ENCODE results near the gene LHFPL2.
"Not testable (repeated sequence)": the region's sequence is repeated elsewhere in the genome, so short reads cannot be mapped to it uniquely, and the experiment has no call there.

Gene LHFPL2

GRCh38 chr5:78666975-78667374 lies 18.4 kb upstream of the LHFPL2 start:
- in situ Hi-C loops (cut with MboI; ENCODE audit: low sequenced_read_pairs) = not testable (repeated sequence)

GRCh38 chr5:78666041-78666444 lies 17.5 kb upstream of the LHFPL2 start:
- in situ Hi-C loops (cut with MboI; ENCODE audit: low sequenced_read_pairs) = no loop called here

- in situ Hi-C loops (cut with MboI; ENCODE audit: low sequenced_read_pairs) = no loop called here
These were observed 17.0 kb upstream of the LHFPL2 start for GRCh38 chr5:78665534-78665933.

- in situ Hi-C loops (cut with MboI; ENCODE audit: low sequenced_read_pairs) = no loop called here
These were observed 13.8 kb upstream of the LHFPL2 start for GRCh38 chr5:78662323-78662722.

GRCh38 chr5:78661691-78662090 lies 13.1 kb upstream of the LHFPL2 start:
- in situ Hi-C loops (cut with MboI; ENCODE audit: low sequenced_read_pairs) = no loop called here

GRCh38 chr5:78661044-78661443 lies 12.5 kb upstream of the LHFPL2 start:
- in situ Hi-C loops (cut with MboI; ENCODE audit: low sequenced_read_pairs) = no loop called here

- in situ Hi-C loops (cut with MboI; ENCODE audit: low sequenced_read_pairs) = no loop called here
These were observed 11.8 kb upstream of the LHFPL2 start for GRCh38 chr5:78660401-78660800.

- in situ Hi-C loops (cut with MboI; ENCODE audit: low sequenced_read_pairs) = no loop called here
These were observed 11.1 kb upstream of the LHFPL2 start for GRCh38 chr5:78659714-78660113.

GRCh38 chr5:78659114-78659513 lies 10.5 kb upstream of the LHFPL2 start:
- in situ Hi-C loops (cut with MboI; ENCODE audit: low sequenced_read_pairs) = no loop called here

GRCh38 chr5:78657201-78657600 lies 8.6 kb upstream of the LHFPL2 start:
- in situ Hi-C loops (cut with MboI; ENCODE audit: low sequenced_read_pairs) = no loop called here

GRCh38 chr5:78655746-78656290 lies 7.2 kb upstream of the LHFPL2 start:
- in situ Hi-C loops (cut with MboI; ENCODE audit: low sequenced_read_pairs) = no loop called here

GRCh38 chr5:78654386-78654785 lies 5.8 kb upstream of the LHFPL2 start:
- in situ Hi-C loops (cut with MboI; ENCODE audit: low sequenced_read_pairs) = no loop called here

- in situ Hi-C loops (cut with MboI; ENCODE audit: low sequenced_read_pairs) = no loop called here
These were observed 5.3 kb upstream of the LHFPL2 start for GRCh38 chr5:78653681-78654366.

- in situ Hi-C loops (cut with MboI; ENCODE audit: low sequenced_read_pairs) = no loop called here
These were observed 4.5 kb upstream of the LHFPL2 start for GRCh38 chr5:78653031-78653430.

- in situ Hi-C loops (cut with MboI; ENCODE audit: low sequenced_read_pairs) = no loop called here
These were observed 2.9 kb upstream of the LHFPL2 start for GRCh38 chr5:78651468-78651867.

GRCh38 chr5:78650531-78650930 lies 2.0 kb upstream of the LHFPL2 start:
- in situ Hi-C loops (cut with MboI; ENCODE audit: low sequenced_read_pairs) = no loop called here

- in situ Hi-C loops (cut with MboI; ENCODE audit: low sequenced_read_pairs) = no loop called here
These were observed 1.4 kb upstream of the LHFPL2 start for GRCh38 chr5:78649861-78650496.

- in situ Hi-C loops (cut with MboI; ENCODE audit: low sequenced_read_pairs) = no loop called here
These were observed 681 bp upstream of the LHFPL2 start for GRCh38 chr5:78649211-78649695.

- in situ Hi-C loops (cut with MboI; ENCODE audit: low sequenced_read_pairs) = no loop called here
These were observed 674 bp downstream of the LHFPL2 start for GRCh38 chr5:78647838-78648358.

- in situ Hi-C loops (cut with MboI; ENCODE audit: low sequenced_read_pairs) = no loop called here
These were observed 1.2 kb downstream of the LHFPL2 start for GRCh38 chr5:78647351-78647818.

- in situ Hi-C loops (cut with MboI; ENCODE audit: low sequenced_read_pairs) = no loop called here
These were observed 3.8 kb downstream of the LHFPL2 start for GRCh38 chr5:78644741-78645300.

GRCh38 chr5:78644129-78644528 lies 4.4 kb downstream of the LHFPL2 start:
- in situ Hi-C loops (cut with MboI; ENCODE audit: low sequenced_read_pairs) = no loop called here

Measured in HL-60/S4 treated with phorbol 12-myristate 13-acetate at 8.2 ng/mL for 4 days and 3 days (cell line).